EL (cell line): ENCODE data around the gene TEX19.
A peak's percentile ranks its signal among the peaks of the same experiment; 100 is the strongest.
"Not testable (repeated sequence)": the region's sequence is repeated elsewhere in the genome, so short reads cannot be mapped to it uniquely, and the experiment has no call there.

Experiments
- DNase-seq: peaks from one replicate; pipeline ENCODE4 v3.0.0-alpha.2; 2016

The TEX19 gene

GRCh38 chr17:82356845-82357355 is 2.1 kb upstream of the TEX19 start:
- no peak for DNase-seq

GRCh38 chr17:82357394-82357793 is 1.7 kb upstream of the TEX19 start:
- DNase-seq: no peak

GRCh38 chr17:82359451-82360074 is 516 bp downstream of the TEX19 start:
- DNase-seq: not testable (repeated sequence)

- DNase-seq: no peak
Observed at GRCh38 chr17:82361885-82362633, 3.0 kb downstream of the TEX19 start.

- DNase-seq: no peak
Observed at GRCh38 chr17:82365606-82366295, 6.7 kb downstream of the TEX19 start.

- DNase-seq: no peak
Observed at GRCh38 chr17:82366749-82367148, 7.7 kb downstream of the TEX19 start.

- peak; percentile 41 for DNase-seq
Observed at GRCh38 chr17:82367724-82368524, 8.9 kb downstream of the TEX19 start.

GRCh38 chr17:82369211-82369610 is 10.2 kb downstream of the TEX19 start:
- DNase-seq: no peak

- peak; percentile 20 for DNase-seq
Observed at GRCh38 chr17:82370471-82371332, 11.7 kb downstream of the TEX19 start.

GRCh38 chr17:82371333-82372248 is 12.5 kb downstream of the TEX19 start, which contains the start of gene UTS2R:
UTS2R (plus strand) TSS chr17:82371765; CDS start chr17:82374325, 2,560 bp downstream.
- no peak for DNase-seq

GRCh38 chr17:82372249-82373071 is 13.4 kb downstream of the TEX19 start:
- no peak for DNase-seq

GRCh38 chr17:82373072-82373452 is 14.0 kb downstream of the TEX19 start:
- not testable (repeated sequence) for DNase-seq

GRCh38 chr17:82373731-82374625 is 14.9 kb downstream of the TEX19 start:
- no peak for DNase-seq

- DNase-seq: no peak
Observed at GRCh38 chr17:82374626-82375331, 15.7 kb downstream of the TEX19 start.

GRCh38 chr17:82375359-82376041 is 16.5 kb downstream of the TEX19 start:
- no peak for DNase-seq

- DNase-seq: no peak
Observed at GRCh38 chr17:82376042-82376730, 17.1 kb downstream of the TEX19 start.

- not testable (repeated sequence) for DNase-seq
Observed at GRCh38 chr17:82377294-82377693, 18.2 kb downstream of the TEX19 start.
